ENCODE results near the gene SP2. TPM values are rescaled to one million over a fixed set of nuclear protein-coding genes. Genes with fewer than 3 reads are reported as not detected.

Gene SP2
- total RNA-seq, 6 experiments from 2014 or later = 3.1 to 7.9 (median 5.5) TPM

GRCh38 chr17:47914306-47914948 lies 18.4 kb downstream of the SP2 start:
- Histone ChIP-seq H3K27me3 (no peaks in the 10 kb centered on the region), H3K9me3 (no peaks in the 10 kb centered on the region), H3K27ac (no peak overlapping the region), H3K4me3 (no peak overlapping the region), H3K4me1 (no peaks in the 10 kb centered on the region), H3K36me3 (no peaks in the 10 kb centered on the region)
- 57% methylated on average over 1 of the region's 4 CpGs for WGBS (ENCODE audit: insufficient coverage, low coverage, low lambda C conversion rate, missing lambda C conversion rate)
- TF ChIP-seq POLR2A (IDR thresholded peaks at IDR 0.05) = no peak
- TF ChIP-seq, protein P1, sequence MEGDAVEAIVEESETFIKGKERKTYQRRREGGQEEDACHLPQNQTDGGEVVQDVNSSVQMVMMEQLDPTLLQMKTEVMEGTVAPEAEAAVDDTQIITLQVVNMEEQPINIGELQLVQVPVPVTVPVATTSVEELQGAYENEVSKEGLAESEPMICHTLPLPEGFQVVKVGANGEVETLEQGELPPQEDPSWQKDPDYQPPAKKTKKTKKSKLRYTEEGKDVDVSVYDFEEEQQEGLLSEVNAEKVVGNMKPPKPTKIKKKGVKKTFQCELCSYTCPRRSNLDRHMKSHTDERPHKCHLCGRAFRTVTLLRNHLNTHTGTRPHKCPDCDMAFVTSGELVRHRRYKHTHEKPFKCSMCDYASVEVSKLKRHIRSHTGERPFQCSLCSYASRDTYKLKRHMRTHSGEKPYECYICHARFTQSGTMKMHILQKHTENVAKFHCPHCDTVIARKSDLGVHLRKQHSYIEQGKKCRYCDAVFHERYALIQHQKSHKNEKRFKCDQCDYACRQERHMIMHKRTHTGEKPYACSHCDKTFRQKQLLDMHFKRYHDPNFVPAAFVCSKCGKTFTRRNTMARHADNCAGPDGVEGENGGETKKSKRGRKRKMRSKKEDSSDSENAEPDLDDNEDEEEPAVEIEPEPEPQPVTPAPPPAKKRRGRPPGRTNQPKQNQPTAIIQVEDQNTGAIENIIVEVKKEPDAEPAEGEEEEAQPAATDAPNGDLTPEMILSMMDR (IDR thresholded peaks at IDR 0.05) = no peak
- no peak for DNase-seq
- no peak for ATAC-seq
- intact Hi-C loops (cut with DNase I) = no loop called here

- intact Hi-C loops (cut with DNase I) = no loop called here
- Histone ChIP-seq H3K27ac (no peak overlapping the region), H3K4me1 (no peaks in the 10 kb centered on the region), H3K36me3 (no peaks in the 10 kb centered on the region), H3K4me3 (no peak overlapping the region), H3K27me3 (no peaks in the 10 kb centered on the region), H3K9me3 (no peaks in the 10 kb centered on the region)
- TF ChIP-seq, protein P1 (IDR thresholded peaks at IDR 0.05) = no peak
- TF ChIP-seq POLR2A (IDR thresholded peaks at IDR 0.05) = no peak
- 70% methylated on average over 5 of the region's 12 CpGs for WGBS (ENCODE audit: insufficient coverage, low coverage, low lambda C conversion rate, missing lambda C conversion rate)
- no peak for ATAC-seq
- no peak for DNase-seq
These were observed 19.9 kb downstream of the SP2 start for GRCh38 chr17:47915776-47916398.

- Histone ChIP-seq H3K36me3 (no peaks in the 10 kb centered on the region), H3K27me3 (no peaks in the 10 kb centered on the region), H3K4me3 (no peak overlapping the region), H3K4me1 (no peaks in the 10 kb centered on the region), H3K27ac (no peak overlapping the region), H3K9me3 (no peaks in the 10 kb centered on the region)
- DNase-seq = no peak
- ATAC-seq = peak in 1 of 4 donors; percentile 28
- no peak for TF ChIP-seq POLR2A (IDR thresholded peaks at IDR 0.05)
- TF ChIP-seq, protein P1 (IDR thresholded peaks at IDR 0.05) = no peak
- WGBS (ENCODE audit: insufficient coverage, low coverage, low lambda C conversion rate, missing lambda C conversion rate) = 89% methylated on average over 8 of the region's 19 CpGs
- intact Hi-C loops (cut with DNase I) = no loop called here
These were observed 20.6 kb downstream of the SP2 start for GRCh38 chr17:47916489-47917208.

DNA sequence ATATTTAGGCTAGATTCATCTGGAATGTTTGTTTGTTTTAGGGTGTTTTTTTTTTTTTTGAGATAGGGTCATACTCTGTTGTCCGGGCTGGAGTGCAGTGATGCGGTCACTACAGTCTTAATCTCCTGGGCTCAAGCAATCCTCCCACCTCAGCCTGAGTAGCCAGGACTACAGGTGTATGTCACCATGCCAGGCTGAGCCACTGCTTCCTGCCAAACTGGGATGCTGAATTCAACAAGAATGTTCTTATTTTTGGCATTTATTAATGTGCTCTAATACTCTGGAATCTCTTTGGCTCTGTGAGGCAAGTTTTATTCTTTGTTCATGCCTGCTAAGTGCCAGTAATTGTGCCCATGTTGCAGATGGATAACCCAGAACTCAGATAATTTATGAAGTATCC lies 21.5 kb downstream of the SP2 start:
- H3K9me3 ChIP-seq = no peaks in the 10 kb centered on the region
- intact Hi-C loops (cut with DNase I) = no loop called here
- no peak overlapping the region for H3K4me3 ChIP-seq
- no peaks in the 10 kb centered on the region for H3K36me3 ChIP-seq
- 91% methylated on average over 2 of the region's 2 CpGs for WGBS (ENCODE audit: insufficient coverage, low coverage, low lambda C conversion rate, missing lambda C conversion rate)
- H3K4me1 ChIP-seq = no peaks in the 10 kb centered on the region
- no peak overlapping the region for H3K27ac ChIP-seq
- DNase-seq (no peak), ATAC-seq (no peak)
- no peak for TF ChIP-seq POLR2A (IDR thresholded peaks at IDR 0.05)
- TF ChIP-seq, protein P1 (IDR thresholded peaks at IDR 0.05) = no peak
- no peaks in the 10 kb centered on the region for H3K27me3 ChIP-seq
